ENCODE data around the gene RWDD2A. TPM values are rescaled to one million over a fixed set of nuclear protein-coding genes. Genes with fewer than 3 reads are reported as not detected.

RWDD2A gene
- total RNA-seq, 2 donors from 2014 or later = 0.77 to 2.3 TPM

- DNase-seq (ENCODE audit: low spot score in 2 of 2) (no peak), ATAC-seq (no peak)
- no peak overlapping the region for H3K27ac Mint-ChIP-seq
These were observed 54.3 kb downstream of the RWDD2A start for GRCh38 chr6:83247471-83247870.

More at GRCh38 chr6:83247471-83247870, 54.3 kb downstream of the RWDD2A start:
- Mint-ChIP-seq H3K9me3 (peaks cover 0 to 5% of the 10 kb centered on the region in 2 donors), H3K36me3 (no peaks in the 10 kb centered on the region)

Other genes with a start within 250 kb of the RWDD2A start
- 10 to 100 TPM in 1 of 2 donors, 1 to 10 TPM in 1; 6.0 to 10.3 TPM for gene UBE3D, start 127.5 kb upstream of the RWDD2A start, total RNA-seq
- gene DOP1A, start 125.7 kb upstream of the RWDD2A start, total RNA-seq = 1 to 10 TPM; 7.4 to 9.5 TPM
- gene PGM3, start 92 bp upstream of the RWDD2A start, total RNA-seq = 10 to 100 TPM; 24.4 to 25.0 TPM
- not detected for gene ME1, start 237.7 kb downstream of the RWDD2A start, total RNA-seq

Measured in activated naive CD4-positive, alpha-beta T cell treated with anti-CD3 and anti-CD28 coated beads, Interleukin-2, amount 50 U/mL, for 72 hours (primary cell).